GM12892 (cell line): ENCODE data around the gene SMYD5.

Experiments
- POLR2A ChIP-seq: IDR thresholded peaks from 2 replicates; pipeline ENCODE4 v1.6.1; 2011; ENCODE audit warnings: low read depth, low read length, control low read depth
- TAF1 ChIP-seq: IDR thresholded peaks from 2 replicates; pipeline ENCODE4 v1.6.1; 2011; ENCODE audit warnings: low read depth, mild to moderate bottlenecking, control low read depth, low read length, borderline replicate concordance

DNA sequence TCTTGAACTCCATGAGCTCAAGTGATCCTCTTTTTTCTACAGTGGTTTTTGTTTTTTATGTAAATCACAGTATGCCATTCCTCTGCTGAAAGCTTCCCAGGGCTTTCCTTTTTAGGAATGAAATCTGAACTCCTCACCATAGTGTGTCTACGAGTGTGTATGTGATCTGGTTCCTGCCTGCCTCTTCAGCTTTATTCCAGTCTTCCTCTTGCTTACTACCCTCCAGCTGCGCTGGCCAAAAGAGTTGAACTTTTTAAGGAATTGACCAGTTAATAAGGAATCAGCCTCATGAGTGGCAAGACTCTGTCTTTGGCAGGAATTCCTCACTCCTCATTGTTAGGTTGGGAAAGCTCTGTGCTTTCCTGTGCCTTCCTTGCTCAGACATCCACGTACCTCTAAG lies 24.1 kb downstream of the SMYD5 start:
- TF ChIP-seq TAF1 (no peak), POLR2A (no peak)
